ENCODE data around the gene PCDHGB6.

Gene PCDHGB6

GRCh38 chr5:141389153-141390042, 18.4 kb upstream of the PCDHGB6 start (continued):
- TF ChIP-seq ZNF311 (tag by site-specific recombination; IDR thresholded peaks at IDR 0.05; ENCODE audit: borderline replicate concordance): no peak
- TF ChIP-seq ZNF600 (tag by site-specific recombination; IDR thresholded peaks at IDR 0.05): no peak

DNA sequence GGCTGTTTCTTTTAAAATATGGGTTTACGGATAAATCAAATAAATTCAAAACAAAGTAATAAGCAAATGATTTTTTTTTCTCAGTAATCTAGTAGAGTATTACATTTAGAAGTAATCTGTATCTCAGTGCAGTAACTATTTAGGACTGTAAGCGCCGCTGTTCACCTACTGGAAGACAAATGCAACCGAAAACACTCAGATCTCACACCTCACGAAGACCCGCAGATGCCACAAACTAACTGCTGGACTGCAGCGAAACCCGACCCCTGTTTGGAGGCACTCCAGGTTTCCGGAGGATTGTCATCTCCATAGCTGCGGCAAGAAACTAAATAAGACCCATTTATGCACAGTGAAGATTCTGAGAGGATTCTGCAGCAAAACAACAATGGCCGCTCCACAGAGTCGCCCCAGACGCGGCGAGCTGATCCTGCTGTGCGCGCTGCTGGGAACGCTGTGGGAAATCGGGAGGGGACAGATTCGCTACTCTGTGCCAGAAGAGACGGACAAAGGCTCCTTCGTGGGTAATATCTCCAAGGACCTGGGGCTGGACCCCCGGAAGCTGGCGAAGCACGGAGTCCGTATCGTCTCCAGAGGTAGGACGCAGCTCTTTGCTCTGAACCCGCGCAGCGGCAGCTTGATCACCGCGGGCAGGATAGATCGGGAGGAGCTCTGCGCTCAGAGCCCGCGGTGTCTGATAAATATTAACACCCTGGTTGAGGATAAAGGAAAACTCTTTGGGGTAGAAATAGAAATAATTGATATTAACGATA, 15.2 kb upstream of the PCDHGB6 start, which contains the start of gene PCDHGA8:
TSS of gene PCDHGA8 (plus strand) at position 205 of the 770 bp plus-strand sequence. CDS start at position 386, 181 bp downstream.
- H3K36me3 ChIP-seq (ENCODE audit: control insufficient read depth in 2 of 2, insufficient read depth in 1 of 2, low read length in 2 of 2): no peaks in the 10 kb centered on the region
- H3K4me1 ChIP-seq (ENCODE audit: control insufficient read depth, insufficient read depth, low read length): no peaks in the 10 kb centered on the region
- no peaks in the 10 kb centered on the region for H3K9me3 ChIP-seq (ENCODE audit: control insufficient read depth, insufficient read depth, low read depth, low read length)
- TF ChIP-seq GLI4 (tag by site-specific recombination; IDR thresholded peaks at IDR 0.05) (no peak), ZFP37 (tag by site-specific recombination; IDR thresholded peaks at IDR 0.05) (no peak), ZNF146 (tag by site-specific recombination; IDR thresholded peaks at IDR 0.05) (no peak), ZNF654 (tag by site-specific recombination; IDR thresholded peaks at IDR 0.05; ENCODE audit: low read depth) (peak; percentile 21; the same call in 1 of the 2 replicates), ZNF292 (tag by site-specific recombination; IDR thresholded peaks at IDR 0.05; ENCODE audit: borderline replicate concordance, low read depth) (no peak)
- TF ChIP-seq, protein P1, sequence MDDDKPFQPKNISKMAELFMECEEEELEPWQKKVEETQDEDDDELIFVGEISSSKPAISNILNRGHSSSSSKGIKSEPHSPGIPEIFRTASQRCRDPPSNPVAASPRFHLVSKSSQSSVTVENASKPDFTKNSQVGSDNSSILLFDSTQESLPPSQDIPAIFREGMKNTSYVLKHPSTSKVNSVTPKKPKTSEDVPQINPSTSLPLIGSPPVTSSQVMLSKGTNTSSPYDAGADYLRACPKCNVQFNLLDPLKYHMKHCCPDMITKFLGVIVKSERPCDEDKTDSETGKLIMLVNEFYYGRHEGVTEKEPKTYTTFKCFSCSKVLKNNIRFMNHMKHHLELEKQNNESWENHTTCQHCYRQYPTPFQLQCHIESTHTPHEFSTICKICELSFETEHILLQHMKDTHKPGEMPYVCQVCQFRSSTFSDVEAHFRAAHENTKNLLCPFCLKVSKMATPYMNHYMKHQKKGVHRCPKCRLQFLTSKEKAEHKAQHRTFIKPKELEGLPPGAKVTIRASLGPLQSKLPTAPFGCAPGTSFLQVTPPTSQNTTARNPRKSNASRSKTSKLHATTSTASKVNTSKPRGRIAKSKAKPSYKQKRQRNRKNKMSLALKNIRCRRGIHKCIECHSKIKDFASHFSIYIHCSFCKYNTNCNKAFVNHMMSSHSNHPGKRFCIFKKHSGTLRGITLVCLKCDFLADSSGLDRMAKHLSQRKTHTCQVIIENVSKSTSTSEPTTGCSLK (tag by site-specific recombination; IDR thresholded peaks at IDR 0.05): no peak
- H3K27ac ChIP-seq (ENCODE audit: extremely low read depth, low read depth, low read length): no peak within 1 kb of the TSS
- H3K4me3 ChIP-seq (ENCODE audit: low read depth, low read length): no peak within 1 kb of the TSS
- ChIA-PET CTCF (interaction anchor here (0.6 to 4.2 kb wide), 18 partner anchors 9 to 483 kb away, joined by 3 to 25 read pairs (median 4); partner anchors contain the start of genes PCDHB11, PCDHGA11, PCDHGA4 and PCDHGA5), POLR2A (no interaction called here)

DNA sequence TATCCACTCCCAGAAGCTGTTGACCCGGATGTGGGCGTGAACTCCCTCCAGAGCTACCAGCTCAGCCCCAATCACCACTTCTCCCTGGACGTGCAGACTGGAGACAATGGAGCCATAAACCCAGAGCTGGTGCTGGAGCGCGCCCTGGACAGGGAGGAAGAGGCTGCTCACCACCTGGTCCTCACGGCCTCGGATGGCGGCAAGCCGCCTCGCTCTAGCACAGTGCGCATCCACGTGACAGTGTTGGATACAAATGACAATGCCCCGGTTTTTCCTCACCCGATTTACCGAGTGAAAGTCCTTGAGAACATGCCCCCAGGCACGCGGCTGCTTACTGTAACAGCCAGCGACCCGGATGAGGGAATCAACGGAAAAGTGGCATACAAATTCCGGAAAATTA, 14.6 kb upstream of the PCDHGB6 start:
- H3K4me3 ChIP-seq (ENCODE audit: low read depth, low read length): no peak overlapping the region
- H3K4me1 ChIP-seq (ENCODE audit: control insufficient read depth, insufficient read depth, low read length): no peaks in the 10 kb centered on the region
- no peaks in the 10 kb centered on the region for H3K9me3 ChIP-seq (ENCODE audit: control insufficient read depth, insufficient read depth, low read depth, low read length)
- no peak overlapping the region for H3K27ac ChIP-seq (ENCODE audit: extremely low read depth, low read depth, low read length)
- no peaks in the 10 kb centered on the region for H3K36me3 ChIP-seq (ENCODE audit: control insufficient read depth in 2 of 2, insufficient read depth in 1 of 2, low read length in 2 of 2)
- ChIA-PET CTCF (interaction anchor here (0.6 to 4.2 kb wide), 10 partner anchors 10 to 483 kb away, joined by 3 to 25 read pairs (median 5); partner anchors contain the start of genes PCDHGA11, PCDHGA6, PCDHGA7 and PCDHGB6), POLR2A (no interaction called here)
- TF ChIP-seq ZBTB11 (tag by site-specific recombination; conservative IDR thresholded peaks at IDR 0.05; ENCODE audit: low read depth) (no peak), ZBTB7A (tag by site-specific recombination; IDR thresholded peaks at IDR 0.05; ENCODE audit: low read depth) (no peak), ZNF280D (tag by site-specific recombination; IDR thresholded peaks at IDR 0.05) (no peak), ZNF391 (tag by site-specific recombination; IDR thresholded peaks at IDR 0.05; ENCODE audit: borderline replicate concordance, low read depth) (no peak), ZBTB48 (tag by site-specific recombination; IDR thresholded peaks at IDR 0.05) (no peak), ZNF426 (tag by site-specific recombination; IDR thresholded peaks at IDR 0.05) (no peak)
